ENCODE results near the gene GAS2L3. TPM values are rescaled to one million over a fixed set of nuclear protein-coding genes. Genes with fewer than 3 reads are reported as not detected.

Gene GAS2L3
- total RNA-seq, 1 experiment from 2014 or later = 38.7 TPM

DNA sequence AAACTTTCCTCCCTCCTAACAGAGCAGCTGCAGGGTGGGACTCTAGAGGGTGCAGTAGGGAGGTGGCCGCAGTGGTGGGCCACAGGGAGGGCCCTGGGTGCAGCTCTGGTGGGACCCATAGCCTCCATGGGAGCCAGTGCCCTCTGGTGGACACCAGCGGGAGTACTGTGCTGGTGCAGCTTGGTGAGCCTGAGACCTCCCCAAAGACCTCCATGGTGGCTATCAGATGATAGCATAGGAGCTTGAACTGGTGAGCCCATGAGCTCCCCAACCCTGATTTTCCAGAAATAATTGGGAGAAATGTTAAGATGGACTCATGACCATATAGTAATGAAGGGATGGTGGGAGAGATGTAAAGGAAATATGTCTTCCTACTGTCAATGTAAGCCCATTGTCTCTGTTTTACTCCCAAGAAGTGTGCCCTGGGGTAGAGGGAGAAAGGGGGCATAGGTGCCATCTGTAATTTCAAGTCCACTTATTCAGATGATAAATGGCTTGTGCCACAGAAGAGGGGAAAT, 98.7 kb downstream of the GAS2L3 start:
- BruUV-seq (replicated peaks) = no TSS peak
- Histone ChIP-seq H3K9ac (ENCODE audit: low read length) (no peak overlapping the region), H4K20me1 (ENCODE audit: insufficient read depth) (no peaks in the 10 kb centered on the region), H3K9me3 (ENCODE audit: control insufficient read depth in 1 of 2, insufficient read depth in 1 of 2, low read depth in 1 of 2, low read length in 2 of 2) (no peaks in the 10 kb centered on the region), H3K4me3 (replicated peaks in 1 of 2; ENCODE audit: low read depth in 1 of 2, low read length in 2 of 2) (no peak overlapping the region), H3K36me3 (ENCODE audit: control insufficient read depth in 1 of 2, insufficient read depth in 2 of 2, low read length in 2 of 2) (no peaks in the 10 kb centered on the region), H3K4me1 (ENCODE audit: control insufficient read depth in 1 of 2, insufficient read depth in 2 of 2, low read length in 2 of 2) (no peaks in the 10 kb centered on the region), H3K9me2 (ENCODE audit: insufficient read depth) (no peaks in the 10 kb centered on the region), H2AFZ (ENCODE audit: low read depth, low read length, poor library complexity, severe bottlenecking) (no peak overlapping the region), H3K27ac (ENCODE audit: low read depth, low read length) (no peak overlapping the region), H3K27me3 (ENCODE audit: insufficient read depth, low read length) (no peaks in the 10 kb centered on the region), H3K79me2 (ENCODE audit: insufficient read depth, low read length) (no peaks in the 10 kb centered on the region), H3K4me2 (ENCODE audit: low read length) (no peak overlapping the region)
- intact Hi-C loops (cut with micrococcal nuclease) = loop anchor here (1.0 kb wide), 1 partner anchor 324 kb away; no protein-coding TSS in a partner anchor
- TF ChIP-seq RAD21 (IDR thresholded peaks at IDR 0.05; ENCODE audit: low read depth) (peak; percentile 33; the same call in 1 of the 2 replicates), CTCF (IDR thresholded peaks at IDR 0.05 in 2 of 3, conservative IDR thresholded peaks at IDR 0.05 in 1 of 3; ENCODE audit: borderline replicate concordance in 1 of 3, insufficient read depth in 1 of 3, low read depth in 2 of 3, low read length in 2 of 3) (peak; percentile 39 to 83 (median 81); a peak in 5 of 6 replicates), JUND (IDR thresholded peaks at IDR 0.05) (no peak)
- ChIA-PET RAD21 (ENCODE audit: low non-redundant PET in 1 of 2, low total read pairs in 2 of 2, uncharacterized antibody in 2 of 2, unreplicated experiment in 2 of 2) (no interaction called here), POLR2A (no interaction called here), CTCF (interaction anchor here (0.8 to 1.9 kb wide), 11 partner anchors 9 to 324 kb away, joined by 3 to 9 read pairs (median 4); no protein-coding TSS in a partner anchor)
- ATAC-seq (peak; percentile 83), DNase-seq (ENCODE audit: low read depth, low spot score) (no peak)

- no peaks in the 10 kb centered on the region for H3K9me2 ChIP-seq (ENCODE audit: insufficient read depth)
- H4K20me1 ChIP-seq (ENCODE audit: insufficient read depth) = no peaks in the 10 kb centered on the region
- peaks cover 0 to 5% of the 10 kb centered on the region in 2 experiments; a peak in 2 of 4 replicates for H3K4me1 ChIP-seq (ENCODE audit: control insufficient read depth in 1 of 2, insufficient read depth in 2 of 2, low read length in 2 of 2)
- H3K4me3 ChIP-seq (replicated peaks in 1 of 2; ENCODE audit: low read depth in 1 of 2, low read length in 2 of 2) = no peak overlapping the region
- DNase-seq (ENCODE audit: low read depth, low spot score) = no peak
- no peaks in the 10 kb centered on the region for H3K27me3 ChIP-seq (ENCODE audit: insufficient read depth, low read length)
- no peak overlapping the region for H3K9ac ChIP-seq (ENCODE audit: low read length)
- ChIA-PET CTCF (interaction anchor here (1.5 kb wide), 1 partner anchor 16 kb away, joined by 4 read pairs; no protein-coding TSS in a partner anchor), POLR2A (no interaction called here), RAD21 (ENCODE audit: low non-redundant PET in 1 of 2, low total read pairs in 2 of 2, uncharacterized antibody in 2 of 2, unreplicated experiment in 2 of 2) (no interaction called here)
- intact Hi-C loops (cut with micrococcal nuclease) = no loop called here
- no peak overlapping the region for H3K27ac ChIP-seq (ENCODE audit: low read depth, low read length)
- no peak overlapping the region for H2AFZ ChIP-seq (ENCODE audit: low read depth, low read length, poor library complexity, severe bottlenecking)
- BruUV-seq (replicated peaks) = no TSS peak
- H3K79me2 ChIP-seq (ENCODE audit: insufficient read depth, low read length) = no peaks in the 10 kb centered on the region
- no peak for TF ChIP-seq EGR1 (IDR thresholded peaks at IDR 0.05; ENCODE audit: low read depth)
- no peak for TF ChIP-seq RAD21 (IDR thresholded peaks at IDR 0.05; ENCODE audit: low read depth)
- TF ChIP-seq CBX3 (IDR thresholded peaks at IDR 0.05; ENCODE audit: low read depth) = no peak
- no peak for TF ChIP-seq CTCF (IDR thresholded peaks at IDR 0.05 in 2 of 3, conservative IDR thresholded peaks at IDR 0.05 in 1 of 3; ENCODE audit: borderline replicate concordance in 1 of 3, insufficient read depth in 1 of 3, low read depth in 2 of 3, low read length in 2 of 3)
- no peaks in the 10 kb centered on the region for H3K36me3 ChIP-seq (ENCODE audit: control insufficient read depth in 1 of 2, insufficient read depth in 2 of 2, low read length in 2 of 2)
- no peak overlapping the region for H3K4me2 ChIP-seq (ENCODE audit: low read length)
- H3K9me3 ChIP-seq (ENCODE audit: control insufficient read depth in 1 of 2, insufficient read depth in 1 of 2, low read depth in 1 of 2, low read length in 2 of 2) = no peaks in the 10 kb centered on the region
- no peak for ATAC-seq
These were observed 100.8 kb downstream of the GAS2L3 start for GRCh38 chr12:100674036-100674888.
